B cell (primary cell): ENCODE results near the gene ATP11A.

ENCODE experiments used
- CTCF ChIP-seq: fragments of 200-600 bp; IDR thresholded peaks from one replicate; pipeline ENCODE4 v1.8.0; 2022; ENCODE audit warnings: antibody characterized with exemption, mild to moderate bottlenecking
- EZH2 ChIP-seq: IDR thresholded peaks from 2 replicates; pipeline ENCODE4 v1.6.1; 2012; ENCODE audit warnings: borderline replicate concordance, low read depth, mild to moderate bottlenecking, moderate library complexity, low read length; ENCODE audit not compliant: insufficient read depth, poor library complexity, severe bottlenecking

GRCh38 chr13:112791663-112792440 is 102.0 kb downstream of the ATP11A start:
- TF ChIP-seq CTCF (no peak), EZH2 (no peak)
